ENCODE measurements around the gene PRDM8.
"Not testable (repeated sequence)": the region's sequence is repeated elsewhere in the genome, so short reads cannot be mapped to it uniquely, and the experiment has no call there.

DNA sequence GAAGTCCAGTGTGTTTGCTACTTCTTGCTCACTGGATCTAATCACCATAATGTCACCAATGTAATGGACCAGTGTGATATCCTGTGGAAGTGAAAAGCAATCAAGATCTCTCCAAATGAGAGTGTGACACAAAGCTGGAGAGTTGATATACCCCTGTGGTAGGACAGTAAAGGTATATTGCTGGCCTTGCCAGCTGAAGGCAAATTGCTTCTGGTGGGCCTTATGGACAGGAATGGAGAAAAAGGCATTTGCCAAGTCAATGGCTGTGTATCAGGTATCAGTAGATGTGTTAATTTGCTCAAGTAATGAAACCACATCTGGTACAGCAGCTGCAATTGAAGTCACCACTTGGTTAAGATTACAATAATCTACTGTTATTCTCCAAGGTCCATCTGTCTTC, 19.5 kb upstream of the PRDM8 start:
- TF ChIP-seq CTCF (IDR thresholded peaks at IDR 0.05); EZH2 (IDR thresholded peaks at IDR 0.05; ENCODE audit: borderline replicate concordance, insufficient read depth, low read depth, low read length, poor library complexity, severe bottlenecking): not testable (repeated sequence)
